Fibroblast of skin of scalp (primary cell): Measurements from ENCODE around the gene COL18A1.
A peak's percentile ranks its signal among the peaks of the same experiment; 100 is the strongest.

Source experiments
- DNase-seq: peaks from one replicate; pipeline ENCODE4 v3.0.0-alpha.2; 2013

COL18A1 gene

GRCh38 chr21:45469273-45470086, 64.5 kb downstream of the COL18A1 start:
- no peak for DNase-seq

- DNase-seq = no peak
Measured at GRCh38 chr21:45470087-45470515, 65.1 kb downstream of the COL18A1 start.

- DNase-seq = peak; percentile 85
Measured at GRCh38 chr21:45470773-45471524, 66.0 kb downstream of the COL18A1 start.

GRCh38 chr21:45471525-45472221, 66.7 kb downstream of the COL18A1 start:
- peak; percentile 54 for DNase-seq

- no peak for DNase-seq
Measured at GRCh38 chr21:45472445-45473365, 67.7 kb downstream of the COL18A1 start.

- no peak for DNase-seq
Measured at GRCh38 chr21:45473496-45474322, 68.7 kb downstream of the COL18A1 start.

GRCh38 chr21:45474323-45474950, 69.5 kb downstream of the COL18A1 start:
- no peak for DNase-seq

GRCh38 chr21:45475004-45475685, 70.2 kb downstream of the COL18A1 start:
- DNase-seq = no peak

GRCh38 chr21:45475797-45476570, 71.0 kb downstream of the COL18A1 start:
- DNase-seq = no peak

GRCh38 chr21:45476582-45476981, 71.6 kb downstream of the COL18A1 start:
- DNase-seq = no peak

- DNase-seq = no peak
Measured at GRCh38 chr21:45477176-45478114, 72.5 kb downstream of the COL18A1 start.

- peak; percentile 72 for DNase-seq
Measured at GRCh38 chr21:45478115-45478801, 73.3 kb downstream of the COL18A1 start.

GRCh38 chr21:45478816-45479669, 74.1 kb downstream of the COL18A1 start:
- no peak for DNase-seq

GRCh38 chr21:45479691-45480675, 75.0 kb downstream of the COL18A1 start:
- DNase-seq = no peak
